ENCODE data around the gene BMI1. TPM values are rescaled to one million over a fixed set of nuclear protein-coding genes. Genes with fewer than 3 reads are reported as not detected.

BMI1 gene
- total RNA-seq, 2 experiments from 2014 or later: 59.2 to 59.6 TPM

GRCh38 chr10:22324893-22325271 is 4.0 kb downstream of the BMI1 start:
- H3K4me1 Mint-ChIP-seq: peaks cover 31% of the 10 kb centered on the region
- no peaks in the 10 kb centered on the region for H3K9me3 Mint-ChIP-seq
- peaks cover 60% of the 10 kb centered on the region for H3K27me3 Mint-ChIP-seq
- peak overlapping the region; percentile 80 for H3K4me3 Mint-ChIP-seq
- H3K27ac Mint-ChIP-seq: peak overlapping the region; percentile 72
- peaks cover 27% of the 10 kb centered on the region for H3K36me3 Mint-ChIP-seq
- no peak for DNase-seq

- DNase-seq: peak; percentile 76
- Mint-ChIP-seq H3K4me3 (peak overlapping the region; percentile 80), H3K4me1 (peaks cover 27% of the 10 kb centered on the region), H3K36me3 (peaks cover 27% of the 10 kb centered on the region), H3K27me3 (peaks cover 56% of the 10 kb centered on the region), H3K27ac (peak overlapping the region; percentile 72), H3K9me3 (no peaks in the 10 kb centered on the region)
Measured at GRCh38 chr10:22325272-22326144, 4.6 kb downstream of the BMI1 start.

GRCh38 chr10:22326145-22326702 is 5.3 kb downstream of the BMI1 start:
- peaks cover 56% of the 10 kb centered on the region for H3K27me3 Mint-ChIP-seq
- H3K4me1 Mint-ChIP-seq: peaks cover 27% of the 10 kb centered on the region
- H3K9me3 Mint-ChIP-seq: no peaks in the 10 kb centered on the region
- H3K27ac Mint-ChIP-seq: peak overlapping the region; percentile 51
- peaks cover 28% of the 10 kb centered on the region for H3K36me3 Mint-ChIP-seq
- DNase-seq: no peak
- peak overlapping the region; percentile 70 for H3K4me3 Mint-ChIP-seq

GRCh38 chr10:22329150-22329549 is 8.3 kb downstream of the BMI1 start:
- Mint-ChIP-seq H3K27ac (no peak overlapping the region), H3K27me3 (peaks cover 54% of the 10 kb centered on the region), H3K4me3 (no peak overlapping the region), H3K4me1 (peaks cover 27% of the 10 kb centered on the region), H3K9me3 (peaks cover 4% of the 10 kb centered on the region), H3K36me3 (peaks cover 34% of the 10 kb centered on the region)
- DNase-seq: no peak

GRCh38 chr10:22332116-22332692 is 11.3 kb downstream of the BMI1 start:
- H3K9me3 Mint-ChIP-seq: peaks cover 4% of the 10 kb centered on the region
- DNase-seq: no peak
- peaks cover 57% of the 10 kb centered on the region for H3K27me3 Mint-ChIP-seq
- H3K4me3 Mint-ChIP-seq: no peak overlapping the region
- H3K36me3 Mint-ChIP-seq: peaks cover 26% of the 10 kb centered on the region
- peaks cover 20% of the 10 kb centered on the region for H3K4me1 Mint-ChIP-seq
- no peak overlapping the region for H3K27ac Mint-ChIP-seq

GRCh38 chr10:22333167-22333974 is 12.5 kb downstream of the BMI1 start:
- Mint-ChIP-seq H3K4me3 (peak overlapping the region; percentile 48), H3K4me1 (peaks cover 23% of the 10 kb centered on the region), H3K27ac (peak overlapping the region; percentile 70), H3K9me3 (peaks cover 4% of the 10 kb centered on the region), H3K27me3 (peaks cover 61% of the 10 kb centered on the region), H3K36me3 (peaks cover 23% of the 10 kb centered on the region)
- DNase-seq: no peak

GRCh38 chr10:22333975-22334282 is 13.0 kb downstream of the BMI1 start:
- DNase-seq: no peak
- Mint-ChIP-seq H3K36me3 (peaks cover 23% of the 10 kb centered on the region), H3K4me3 (peak overlapping the region; percentile 48), H3K27ac (no peak overlapping the region), H3K27me3 (peaks cover 67% of the 10 kb centered on the region), H3K9me3 (peaks cover 4% of the 10 kb centered on the region), H3K4me1 (peaks cover 29% of the 10 kb centered on the region)

GRCh38 chr10:22334414-22335172 is 13.7 kb downstream of the BMI1 start:
- H3K27ac Mint-ChIP-seq: no peak overlapping the region
- peaks cover 18% of the 10 kb centered on the region for H3K36me3 Mint-ChIP-seq
- peaks cover 4% of the 10 kb centered on the region for H3K9me3 Mint-ChIP-seq

GRCh38 chr10:22335173-22335933 is 14.5 kb downstream of the BMI1 start:
- H3K4me1 Mint-ChIP-seq: peaks cover 35% of the 10 kb centered on the region
- peaks cover 16% of the 10 kb centered on the region for H3K36me3 Mint-ChIP-seq
- H3K27ac Mint-ChIP-seq: no peak overlapping the region
- H3K9me3 Mint-ChIP-seq: peaks cover 4% of the 10 kb centered on the region
- H3K27me3 Mint-ChIP-seq: peaks cover 74% of the 10 kb centered on the region
- peak; percentile 62 for DNase-seq
- H3K4me3 Mint-ChIP-seq: peak overlapping the region; percentile 72

More at GRCh38 chr10:22334414-22335172, 13.7 kb downstream of the BMI1 start:
- peaks cover 31% of the 10 kb centered on the region for H3K4me1 Mint-ChIP-seq
- no peak for DNase-seq
- H3K27me3 Mint-ChIP-seq: peaks cover 68% of the 10 kb centered on the region
- H3K4me3 Mint-ChIP-seq: peak overlapping the region; percentile 72

- H3K4me1 Mint-ChIP-seq: peaks cover 34% of the 10 kb centered on the region
- H3K36me3 Mint-ChIP-seq: peaks cover 8% of the 10 kb centered on the region
- H3K4me3 Mint-ChIP-seq: no peak overlapping the region
- DNase-seq: no peak
- H3K9me3 Mint-ChIP-seq: peaks cover 4% of the 10 kb centered on the region
- peaks cover 82% of the 10 kb centered on the region for H3K27me3 Mint-ChIP-seq
- H3K27ac Mint-ChIP-seq: no peak overlapping the region
Measured at GRCh38 chr10:22338185-22338900, 17.4 kb downstream of the BMI1 start.

- H3K36me3 Mint-ChIP-seq: peaks cover 2% of the 10 kb centered on the region
- peaks cover 29% of the 10 kb centered on the region for H3K4me1 Mint-ChIP-seq
- peaks cover 1% of the 10 kb centered on the region for H3K9me3 Mint-ChIP-seq
- no peak for DNase-seq
- H3K27ac Mint-ChIP-seq: no peak overlapping the region
- no peak overlapping the region for H3K4me3 Mint-ChIP-seq
- H3K27me3 Mint-ChIP-seq: peaks cover 82% of the 10 kb centered on the region
Measured at GRCh38 chr10:22338931-22339330, 18.0 kb downstream of the BMI1 start.

GRCh38 chr10:22339761-22340328 is 18.9 kb downstream of the BMI1 start:
- DNase-seq: no peak
- H3K36me3 Mint-ChIP-seq: peaks cover 2% of the 10 kb centered on the region
- peaks cover 33% of the 10 kb centered on the region for H3K4me1 Mint-ChIP-seq
- peaks cover 1% of the 10 kb centered on the region for H3K9me3 Mint-ChIP-seq
- H3K27me3 Mint-ChIP-seq: peaks cover 86% of the 10 kb centered on the region
- H3K4me3 Mint-ChIP-seq: peak overlapping the region; percentile 81
- H3K27ac Mint-ChIP-seq: peak overlapping the region; percentile 80
